ENCODE results near the gene ARL6. TPM values are rescaled to one million over a fixed set of nuclear protein-coding genes. Genes with fewer than 3 reads are reported as not detected.

The ARL6 gene
- total RNA-seq, result 10 to 100 TPM; 11.1 to 20.8 TPM
- polyA plus RNA-seq, result 1 to 10 TPM; 3.3 to 4.9 TPM
- long read RNA-seq, donor 1, full-length matches to known transcripts, result 2 of 2 reads
- long read RNA-seq, donor 1, partial matches to known transcripts, result 0 of 2 reads
- long read RNA-seq, donor 1, other reads (novel, unspliced or antisense), result 0 of 2 reads
- long read RNA-seq, donor 2, full-length matches to known transcripts, result 3 of 3 reads
- long read RNA-seq, donor 2, partial matches to known transcripts, result 0 of 3 reads
- long read RNA-seq, donor 2, other reads (novel, unspliced or antisense), result 0 of 3 reads
- long read RNA-seq, donor 3, full-length matches to known transcripts, result 1 of 9 reads
- long read RNA-seq, donor 3, partial matches to known transcripts, result 8 of 9 reads
- long read RNA-seq, donor 3, other reads (novel, unspliced or antisense), result 0 of 9 reads
- long read RNA-seq, donor 4, full-length matches to known transcripts, result 1 of 1 reads
- long read RNA-seq, donor 4, partial matches to known transcripts, result 0 of 1 reads
- long read RNA-seq, donor 4, other reads (novel, unspliced or antisense), result 0 of 1 reads
- long read RNA-seq, donor 5, full-length matches to known transcripts, result 3 of 3 reads
- long read RNA-seq, donor 5, partial matches to known transcripts, result 0 of 3 reads
- long read RNA-seq, donor 5, other reads (novel, unspliced or antisense), result 0 of 3 reads

GRCh38 chr3:97764407-97765238 lies at the start of gene ARL6:
TSS of gene ARL6 (plus strand) at chr3:97764758. CDS start at chr3:97768108, 3,350 bp downstream.
- DNase-seq (peak; percentile 90 to 95 (median 94)), ATAC-seq (ENCODE audit: insufficient read depth, low FRiP score) (peak; percentile 96)
- peak within 1 kb of the TSS; percentile 77 for H3K4me3 ChIP-seq
- H3K27me3 ChIP-seq (ENCODE audit: control insufficient read depth in 3 of 3, insufficient read depth in 3 of 3, low read length in 2 of 3), result peaks cover 0 to 2% (median 0%) of the 10 kb centered on the region in 3 donors
- no peaks in the 10 kb centered on the region for H3K9me3 ChIP-seq (ENCODE audit: control insufficient read depth in 4 of 4, insufficient read depth in 3 of 4, low read length in 3 of 4)
- peaks cover 0 to 7% (median 2%) of the 10 kb centered on the region in 4 donors for H3K36me3 ChIP-seq (ENCODE audit: control insufficient read depth in 4 of 4, insufficient read depth in 4 of 4, low read length in 4 of 4)
- H3K4me1 ChIP-seq (ENCODE audit: control insufficient read depth in 5 of 5, insufficient read depth in 5 of 5, low read length in 5 of 5), result peaks cover 0 to 27% (median 4%) of the 10 kb centered on the region in 5 donors
- TF ChIP-seq CTCF (IDR thresholded peaks at IDR 0.05; ENCODE audit: control extremely low read depth, extremely low read depth), result no peak
- peak within 1 kb of the TSS; percentile 52 to 57 for H3K27ac ChIP-seq (ENCODE audit: low read depth in 1 of 2, low read length in 1 of 2)
- 0% methylated on average over 46 of the region's 46 CpGs for WGBS, 2 donors
- H3K9ac ChIP-seq (ENCODE audit: insufficient read depth in 1 of 2, low read length in 2 of 2), result peak within 1 kb of the TSS; percentile 81 to 96

- no peaks in the 10 kb centered on the region for H3K9me3 ChIP-seq (ENCODE audit: control insufficient read depth in 4 of 4, insufficient read depth in 3 of 4, low read length in 3 of 4)
- no peak overlapping the region for H3K27ac ChIP-seq (ENCODE audit: low read depth in 1 of 2, low read length in 1 of 2)
- WGBS, 2 donors, result 4% methylated on average over 7 of the region's 7 CpGs
- peak; percentile 68 for TF ChIP-seq CTCF (IDR thresholded peaks at IDR 0.05; ENCODE audit: control extremely low read depth, extremely low read depth)
- H3K36me3 ChIP-seq (ENCODE audit: control insufficient read depth in 4 of 4, insufficient read depth in 4 of 4, low read length in 4 of 4), result no peaks in the 10 kb centered on the region
- peak; percentile 90 for ATAC-seq (ENCODE audit: insufficient read depth, low FRiP score)
- H3K4me1 ChIP-seq (ENCODE audit: control insufficient read depth in 5 of 5, insufficient read depth in 5 of 5, low read length in 5 of 5), result no peaks in the 10 kb centered on the region
- H3K9ac ChIP-seq (ENCODE audit: insufficient read depth in 1 of 2, low read length in 2 of 2), result no peak overlapping the region
- peak; percentile 73 to 86 (median 80) for DNase-seq
- no peaks in the 10 kb centered on the region for H3K27me3 ChIP-seq (ENCODE audit: control insufficient read depth in 3 of 3, insufficient read depth in 3 of 3, low read length in 2 of 3)
- H3K4me3 ChIP-seq, result no peak overlapping the region
These were observed 45.3 kb upstream of the ARL6 start for GRCh38 chr3:97719156-97719821.

GRCh38 chr3:97720417-97720816 lies 44.1 kb upstream of the ARL6 start:
- WGBS, 2 donors, result 59 to 62% methylated on average over 2 of the region's 2 CpGs
- ATAC-seq (ENCODE audit: insufficient read depth, low FRiP score), result no peak
- Histone ChIP-seq H3K36me3 (ENCODE audit: control insufficient read depth in 4 of 4, insufficient read depth in 4 of 4, low read length in 4 of 4) (no peaks in the 10 kb centered on the region), H3K27ac (ENCODE audit: low read depth in 1 of 2, low read length in 1 of 2) (no peak overlapping the region), H3K9me3 (ENCODE audit: control insufficient read depth in 4 of 4, insufficient read depth in 3 of 4, low read length in 3 of 4) (no peaks in the 10 kb centered on the region), H3K27me3 (ENCODE audit: control insufficient read depth in 3 of 3, insufficient read depth in 3 of 3, low read length in 2 of 3) (no peaks in the 10 kb centered on the region), H3K9ac (ENCODE audit: insufficient read depth in 1 of 2, low read length in 2 of 2) (no peak overlapping the region), H3K4me3 (no peak overlapping the region), H3K4me1 (ENCODE audit: control insufficient read depth in 5 of 5, insufficient read depth in 5 of 5, low read length in 5 of 5) (no peaks in the 10 kb centered on the region)
- DNase-seq, result no peak
- TF ChIP-seq CTCF (IDR thresholded peaks at IDR 0.05; ENCODE audit: control extremely low read depth, extremely low read depth), result no peak
